Nasal cavity respiratory epithelium epithelial cell of viscerocranial mucosa (primary cell): Measurements from ENCODE around the gene PLAGL1. TPM values are rescaled to one million over a fixed set of nuclear protein-coding genes. Genes with fewer than 3 reads are reported as not detected.

ENCODE experiments used
- total RNA-seq: library from RNA; depleted of rRNA; stranded (reverse); fragments of >200 nt; gene quantifications from 2 replicates; pipeline ENCODE4 v1.2.3, GENCODE V29; 2014

Gene PLAGL1, protein sequence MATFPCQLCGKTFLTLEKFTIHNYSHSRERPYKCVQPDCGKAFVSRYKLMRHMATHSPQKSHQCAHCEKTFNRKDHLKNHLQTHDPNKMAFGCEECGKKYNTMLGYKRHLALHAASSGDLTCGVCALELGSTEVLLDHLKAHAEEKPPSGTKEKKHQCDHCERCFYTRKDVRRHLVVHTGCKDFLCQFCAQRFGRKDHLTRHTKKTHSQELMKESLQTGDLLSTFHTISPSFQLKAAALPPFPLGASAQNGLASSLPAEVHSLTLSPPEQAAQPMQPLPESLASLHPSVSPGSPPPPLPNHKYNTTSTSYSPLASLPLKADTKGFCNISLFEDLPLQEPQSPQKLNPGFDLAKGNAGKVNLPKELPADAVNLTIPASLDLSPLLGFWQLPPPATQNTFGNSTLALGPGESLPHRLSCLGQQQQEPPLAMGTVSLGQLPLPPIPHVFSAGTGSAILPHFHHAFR
- 4.1 and 10.7 TPM in 2 replicates for total RNA-seq

DNA sequence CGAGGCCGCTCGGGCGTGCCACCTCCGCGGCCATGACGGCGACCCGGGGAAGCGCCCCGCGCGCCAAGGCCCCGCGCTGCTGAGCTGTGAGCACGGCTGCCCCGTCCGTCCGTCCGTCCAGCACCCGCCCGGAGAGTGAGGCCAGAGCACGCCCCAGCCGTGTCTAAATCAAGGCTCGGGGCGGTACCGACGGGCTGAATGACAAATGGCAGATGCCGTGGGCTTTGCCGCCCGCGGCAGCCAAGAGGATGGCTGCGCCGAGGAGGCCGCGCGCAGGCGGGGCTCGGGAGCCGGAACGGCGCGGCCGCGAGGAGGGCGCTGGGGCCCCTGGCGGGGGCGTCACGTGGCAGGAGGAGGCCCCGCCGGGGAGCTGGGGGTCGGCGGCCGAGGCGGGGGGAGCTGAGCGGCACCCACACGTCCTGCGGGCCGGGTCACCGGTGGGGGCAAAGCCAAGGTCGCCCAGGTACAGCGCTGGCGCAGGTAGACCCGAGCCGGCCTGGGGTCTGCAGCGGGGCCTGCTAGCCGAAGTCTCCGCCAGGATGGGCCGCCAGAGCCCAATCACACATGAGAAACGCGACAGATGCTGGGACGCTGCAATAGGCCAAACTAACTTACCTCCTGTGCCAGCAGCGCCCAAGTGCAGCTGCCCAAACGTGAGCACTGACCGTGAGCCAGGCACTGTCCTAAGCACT, at the start of gene PLAGL1:
Gene PLAGL1, minus strand, starts transcription at position 140 of the 692 bp plus-strand sequence. CDS start 60,123 bp downstream, outside the sequence.

Other genes with a start within 250 kb of the PLAGL1 start
- 24.9 and 43.7 TPM in 2 replicates for gene LTV1, start 164.9 kb downstream of the PLAGL1 start, total RNA-seq
- not detected in 2 replicates for gene ZC2HC1B, start 143.8 kb downstream of the PLAGL1 start, total RNA-seq
- 40.9 and 110 TPM in 2 replicates for gene SF3B5, start 87.3 kb upstream of the PLAGL1 start, total RNA-seq
- gene STX11, start 142.3 kb upstream of the PLAGL1 start, total RNA-seq: 0.50 and 0.68 TPM in 2 replicates